Epithelial cell of esophagus (primary cell): ENCODE measurements around the gene ZNF532.

Experiments
- DNase-seq: peaks from one replicate; pipeline ENCODE4 v3.0.0; 2010; ENCODE audit warnings: low read depth
- H3K4me3 ChIP-seq: 2 replicates; pipeline ENCODE4 v1.5.1; 2011; ENCODE audit warnings: mild to moderate bottlenecking, low read length, control low read depth
- CTCF ChIP-seq: IDR thresholded peaks from 2 replicates; pipeline ENCODE4 v1.5.1; 2011; ENCODE audit warnings: low read depth, mild to moderate bottlenecking, low read length, control low read depth, inconsistent platforms; ENCODE audit not compliant: insufficient read depth; ENCODE audit errors: missing control alignments

ZNF532 gene

GRCh38 chr18:58900015-58900649 is 35.5 kb downstream of the ZNF532 start:
- TF ChIP-seq CTCF: no peak
- DNase-seq: no peak
- no peak overlapping the region for H3K4me3 ChIP-seq

- H3K4me3 ChIP-seq: no peak overlapping the region
- no peak for TF ChIP-seq CTCF
- DNase-seq: no peak
Measured at GRCh38 chr18:58901143-58901542, 36.5 kb downstream of the ZNF532 start.

- no peak for TF ChIP-seq CTCF
- H3K4me3 ChIP-seq: no peak overlapping the region
Measured at GRCh38 chr18:58901783-58902182, 37.1 kb downstream of the ZNF532 start.

GRCh38 chr18:58902961-58903360 is 38.3 kb downstream of the ZNF532 start:
- TF ChIP-seq CTCF: no peak
- no peak for DNase-seq
- H3K4me3 ChIP-seq: no peak overlapping the region

More at GRCh38 chr18:58901783-58902182, 37.1 kb downstream of the ZNF532 start:
- DNase-seq: no peak

- no peak overlapping the region for H3K4me3 ChIP-seq
- DNase-seq: no peak
- no peak for TF ChIP-seq CTCF
Measured at GRCh38 chr18:58903533-58903932, 38.9 kb downstream of the ZNF532 start.

- TF ChIP-seq CTCF: no peak
- DNase-seq: no peak
- no peak overlapping the region for H3K4me3 ChIP-seq
Measured at GRCh38 chr18:58905777-58906428, 41.2 kb downstream of the ZNF532 start.

- TF ChIP-seq CTCF: no peak
- no peak for DNase-seq
- H3K4me3 ChIP-seq: no peak overlapping the region
Measured at GRCh38 chr18:58908006-58908405, 43.3 kb downstream of the ZNF532 start.
